GM23338 (cell line): ENCODE results near the gene STRIP1. TPM values are rescaled to one million over a fixed set of nuclear protein-coding genes. Genes with fewer than 3 reads are reported as not detected.

ENCODE experiments used
- ATAC-seq: fragments of 200-7000 bp; cut with Tn5 transposase; 3 replicates; pipeline ENCODE4 v1.9.1; 2020
- DNase-seq: peaks from one replicate; pipeline ENCODE4 v3.0.0-alpha.2; 2015; ENCODE audit warnings: low spot score
- H2AFZ ChIP-seq: fragments of 200-600 bp; sonication (generic); 2 replicates; pipeline ENCODE4 v1.8.0; 2016; ENCODE audit warnings: antibody characterized with exemption, mild to moderate bottlenecking, moderate library complexity
- H3F3A ChIP-seq: fragments of 200-600 bp; sonication (generic); replicated peaks from 2 replicates; pipeline ENCODE4 v1.8.0; 2017; ENCODE audit warnings: antibody characterized with exemption, mixed run types, low read depth
- H3K27ac ChIP-seq: fragments of 200-600 bp; sonication (generic); 2 replicates; pipeline ENCODE4 v1.6.1; 2016; ENCODE audit warnings: low read depth
- H3K27me3 ChIP-seq: fragments of 200-600 bp; sonication (generic); 2 replicates; pipeline ENCODE4 v1.8.0; 2016; ENCODE audit warnings: mild to moderate bottlenecking, mixed run types, moderate library complexity; ENCODE audit not compliant: insufficient read depth
- H3K36me3 ChIP-seq: fragments of 200-600 bp; sonication (generic); 2 replicates; pipeline ENCODE4 v1.8.0; 2016; ENCODE audit warnings: mild to moderate bottlenecking; ENCODE audit not compliant: insufficient read depth
- H3K4me1 ChIP-seq: fragments of 200-600 bp; sonication (generic); 2 replicates; pipeline ENCODE4 v1.8.0; 2016; ENCODE audit warnings: mild to moderate bottlenecking, moderate library complexity; ENCODE audit not compliant: insufficient read depth
- H3K4me2 ChIP-seq: fragments of 200-600 bp; sonication (generic); 2 replicates; pipeline ENCODE4 v1.7.1; 2017; ENCODE audit warnings: mixed run types
- H3K4me3 ChIP-seq: fragments of 200-600 bp; sonication (generic); 2 replicates; pipeline ENCODE4 v1.6.1; 2016; ENCODE audit warnings: mixed run types
- H3K79me2 ChIP-seq: fragments of 200-600 bp; sonication (generic); replicated peaks from 2 replicates; pipeline ENCODE4 v1.8.0; 2017; ENCODE audit warnings: mild to moderate bottlenecking; ENCODE audit not compliant: insufficient read depth
- H3K9me2 ChIP-seq: fragments of 200-600 bp; sonication (generic); 2 replicates; pipeline ENCODE4 v1.8.0; 2017; ENCODE audit not compliant: insufficient read depth
- H4K20me1 ChIP-seq: fragments of 200-600 bp; sonication (generic); replicated peaks from 2 replicates; pipeline ENCODE4 v1.8.0; 2017; ENCODE audit warnings: mild to moderate bottlenecking; ENCODE audit not compliant: insufficient read depth
- H3K27ac Mint-ChIP-seq: 2 replicates; pipeline ENCODE4 v1.8.0; 2020; ENCODE audit warnings: inconsistent platforms, mild to moderate bottlenecking, moderate library complexity, mixed read lengths
- H3K27me3 Mint-ChIP-seq: 3 replicates; pipeline ENCODE4 v1.8.0; 2022; ENCODE audit warnings: low read depth, mild to moderate bottlenecking, moderate library complexity, mixed read lengths, inconsistent platforms; ENCODE audit not compliant: insufficient read depth, poor library complexity
- H3K36me3 Mint-ChIP-seq: 3 replicates; pipeline ENCODE4 v1.8.0; 2021; ENCODE audit warnings: low read depth, mild to moderate bottlenecking, inconsistent platforms, moderate library complexity, mixed read lengths
- H3K4me1 Mint-ChIP-seq: 3 replicates; pipeline ENCODE4 v1.8.0; 2020; ENCODE audit warnings: mild to moderate bottlenecking, inconsistent platforms, mixed read lengths
- H3K4me3 Mint-ChIP-seq: 3 replicates; pipeline ENCODE4 v1.8.0; 2021; ENCODE audit warnings: moderate library complexity, mild to moderate bottlenecking, inconsistent platforms, mixed read lengths
- H3K9me3 Mint-ChIP-seq: 3 replicates; pipeline ENCODE4 v1.8.0; 2020; ENCODE audit warnings: moderate library complexity, mild to moderate bottlenecking, inconsistent platforms, mixed read lengths
- CREB1 ChIP-seq: fragments of 250-450 bp; sonication (Bioruptor Pico); IDR thresholded peaks from 2 replicates; pipeline ENCODE4 v1.5.0; 2020; ENCODE audit warnings: low read depth, mild to moderate bottlenecking, moderate library complexity
- EZH2 ChIP-seq: fragments of 200-600 bp; sonication (generic); IDR thresholded peaks from one replicate; pipeline ENCODE4 v1.8.0; 2017; ENCODE audit warnings: antibody characterized with exemption, mild to moderate bottlenecking, low read depth; ENCODE audit not compliant: unreplicated experiment
- EZH2phosphoT487 ChIP-seq: fragments of 200-600 bp; sonication (generic); IDR thresholded peaks from one replicate; pipeline ENCODE4 v1.8.1; 2018; ENCODE audit warnings: antibody characterized with exemption; ENCODE audit not compliant: unreplicated experiment
- JUNB ChIP-seq: IDR thresholded peaks from one replicate; pipeline ENCODE4 v1.6.1; 2016; ENCODE audit warnings: antibody characterized with exemption; ENCODE audit not compliant: unreplicated experiment
- NANOG ChIP-seq: IDR thresholded peaks from 2 replicates; pipeline ENCODE4 v1.6.1; 2016; ENCODE audit warnings: antibody characterized with exemption, borderline replicate concordance
- POLR2AphosphoS5 ChIP-seq: IDR thresholded peaks from 2 replicates; pipeline ENCODE4 v1.6.1; 2016; ENCODE audit warnings: antibody characterized with exemption, low read depth
- STAT1 ChIP-seq: IDR thresholded peaks from one replicate; pipeline ENCODE4 v1.6.1; 2016; ENCODE audit warnings: antibody characterized with exemption; ENCODE audit not compliant: unreplicated experiment
- ZNF114 ChIP-seq: fragments of 250-450 bp; sonication (Bioruptor Pico); IDR thresholded peaks from 2 replicates; pipeline ENCODE4 v1.5.0; 2020; ENCODE audit warnings: mild to moderate bottlenecking, moderate library complexity
- ZNF331 ChIP-seq: fragments of 250-450 bp; sonication (Bioruptor Pico); IDR thresholded peaks from 2 replicates; pipeline ENCODE4 v1.5.0; 2020; ENCODE audit warnings: low read depth, mild to moderate bottlenecking, moderate library complexity
- ZNF462 ChIP-seq: fragments of 250-450 bp; sonication (Bioruptor Pico); IDR thresholded peaks from 2 replicates; pipeline ENCODE4 v1.5.0; 2020; ENCODE audit warnings: mild to moderate bottlenecking, moderate library complexity
- polyA plus RNA-seq: library from polyadenylated mRNA; unstranded; fragments of >200 nt; fragmentation: Nextera tagmentation; extraction: Ambion mirVana; gene quantifications from 2 replicates; pipeline ENCODE4 v1.2.1, GENCODE V29; 2016
- total RNA-seq: library from RNA; depleted of rRNA; stranded (reverse); fragments of >200 nt; shearing (Covaris generic); gene quantifications from 2 replicates; pipeline ENCODE4 v1.2.3, GENCODE V29; 2014
- TF ChIP-seq, protein P1 (sequence below), 2 experiments: fragments of 200-600 bp in 1 of 2; sonication (generic) in 1 of 2; conservative IDR thresholded peaks; 2 replicates each; pipeline versions ENCODE4 v1.5.1 to v1.6.1; 2016 to 2017; ENCODE audit warnings: antibody characterized with exemption in 2 of 2, low read depth in 2 of 2, mild to moderate bottlenecking in 2 of 2, moderate library complexity in 1 of 2
- TF ChIP-seq, protein P2 (sequence below): IDR thresholded peaks from 2 replicates; pipeline ENCODE4 v1.6.1; 2016; ENCODE audit warnings: antibody characterized with exemption
- TF ChIP-seq, protein P3 (sequence below): IDR thresholded peaks from one replicate; pipeline ENCODE4 v1.6.1; 2018; ENCODE audit warnings: antibody characterized with exemption; ENCODE audit not compliant: unreplicated experiment

Gene STRIP1
- total and polyA plus RNA-seq, 2 experiments from 2014 or later, result 17.2 to 50.6 TPM

GRCh38 chr1:110040548-110040947 lies 6.1 kb downstream of the STRIP1 start:
- no peaks in the 10 kb centered on the region; the same call in 1 of the 2 replicates for H3F3A ChIP-seq
- H3K4me2 ChIP-seq, result no peak overlapping the region
- H3K4me1 ChIP-seq, result peaks cover 7% of the 10 kb centered on the region
- no peaks in the 10 kb centered on the region for H3K27me3 ChIP-seq
- H3K27ac Mint-ChIP-seq, result no peak overlapping the region
- no peak overlapping the region for H2AFZ ChIP-seq
- H3K4me1 Mint-ChIP-seq, result peaks cover 4% of the 10 kb centered on the region; the same call in 2 of the 3 replicates
- TF ChIP-seq JUNB (no peak), EZH2phosphoT487 (no peak), ZNF114 (no peak), EZH2 (no peak), ZNF462 (CRISPR knock-in tag) (no peak), POLR2AphosphoS5 (no peak), NANOG (no peak), ZNF331 (CRISPR knock-in tag) (no peak), STAT1 (no peak), CREB1 (CRISPR knock-in tag) (no peak)
- TF ChIP-seq, protein P1, sequence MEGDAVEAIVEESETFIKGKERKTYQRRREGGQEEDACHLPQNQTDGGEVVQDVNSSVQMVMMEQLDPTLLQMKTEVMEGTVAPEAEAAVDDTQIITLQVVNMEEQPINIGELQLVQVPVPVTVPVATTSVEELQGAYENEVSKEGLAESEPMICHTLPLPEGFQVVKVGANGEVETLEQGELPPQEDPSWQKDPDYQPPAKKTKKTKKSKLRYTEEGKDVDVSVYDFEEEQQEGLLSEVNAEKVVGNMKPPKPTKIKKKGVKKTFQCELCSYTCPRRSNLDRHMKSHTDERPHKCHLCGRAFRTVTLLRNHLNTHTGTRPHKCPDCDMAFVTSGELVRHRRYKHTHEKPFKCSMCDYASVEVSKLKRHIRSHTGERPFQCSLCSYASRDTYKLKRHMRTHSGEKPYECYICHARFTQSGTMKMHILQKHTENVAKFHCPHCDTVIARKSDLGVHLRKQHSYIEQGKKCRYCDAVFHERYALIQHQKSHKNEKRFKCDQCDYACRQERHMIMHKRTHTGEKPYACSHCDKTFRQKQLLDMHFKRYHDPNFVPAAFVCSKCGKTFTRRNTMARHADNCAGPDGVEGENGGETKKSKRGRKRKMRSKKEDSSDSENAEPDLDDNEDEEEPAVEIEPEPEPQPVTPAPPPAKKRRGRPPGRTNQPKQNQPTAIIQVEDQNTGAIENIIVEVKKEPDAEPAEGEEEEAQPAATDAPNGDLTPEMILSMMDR (conservative IDR thresholded peaks at IDR 0.05; ENCODE audit: low read depth in 2 of 2), result no peak
- TF ChIP-seq, protein P2, sequence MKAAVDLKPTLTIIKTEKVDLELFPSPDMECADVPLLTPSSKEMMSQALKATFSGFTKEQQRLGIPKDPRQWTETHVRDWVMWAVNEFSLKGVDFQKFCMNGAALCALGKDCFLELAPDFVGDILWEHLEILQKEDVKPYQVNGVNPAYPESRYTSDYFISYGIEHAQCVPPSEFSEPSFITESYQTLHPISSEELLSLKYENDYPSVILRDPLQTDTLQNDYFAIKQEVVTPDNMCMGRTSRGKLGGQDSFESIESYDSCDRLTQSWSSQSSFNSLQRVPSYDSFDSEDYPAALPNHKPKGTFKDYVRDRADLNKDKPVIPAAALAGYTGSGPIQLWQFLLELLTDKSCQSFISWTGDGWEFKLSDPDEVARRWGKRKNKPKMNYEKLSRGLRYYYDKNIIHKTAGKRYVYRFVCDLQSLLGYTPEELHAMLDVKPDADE, result no peak
- TF ChIP-seq, protein P3, sequence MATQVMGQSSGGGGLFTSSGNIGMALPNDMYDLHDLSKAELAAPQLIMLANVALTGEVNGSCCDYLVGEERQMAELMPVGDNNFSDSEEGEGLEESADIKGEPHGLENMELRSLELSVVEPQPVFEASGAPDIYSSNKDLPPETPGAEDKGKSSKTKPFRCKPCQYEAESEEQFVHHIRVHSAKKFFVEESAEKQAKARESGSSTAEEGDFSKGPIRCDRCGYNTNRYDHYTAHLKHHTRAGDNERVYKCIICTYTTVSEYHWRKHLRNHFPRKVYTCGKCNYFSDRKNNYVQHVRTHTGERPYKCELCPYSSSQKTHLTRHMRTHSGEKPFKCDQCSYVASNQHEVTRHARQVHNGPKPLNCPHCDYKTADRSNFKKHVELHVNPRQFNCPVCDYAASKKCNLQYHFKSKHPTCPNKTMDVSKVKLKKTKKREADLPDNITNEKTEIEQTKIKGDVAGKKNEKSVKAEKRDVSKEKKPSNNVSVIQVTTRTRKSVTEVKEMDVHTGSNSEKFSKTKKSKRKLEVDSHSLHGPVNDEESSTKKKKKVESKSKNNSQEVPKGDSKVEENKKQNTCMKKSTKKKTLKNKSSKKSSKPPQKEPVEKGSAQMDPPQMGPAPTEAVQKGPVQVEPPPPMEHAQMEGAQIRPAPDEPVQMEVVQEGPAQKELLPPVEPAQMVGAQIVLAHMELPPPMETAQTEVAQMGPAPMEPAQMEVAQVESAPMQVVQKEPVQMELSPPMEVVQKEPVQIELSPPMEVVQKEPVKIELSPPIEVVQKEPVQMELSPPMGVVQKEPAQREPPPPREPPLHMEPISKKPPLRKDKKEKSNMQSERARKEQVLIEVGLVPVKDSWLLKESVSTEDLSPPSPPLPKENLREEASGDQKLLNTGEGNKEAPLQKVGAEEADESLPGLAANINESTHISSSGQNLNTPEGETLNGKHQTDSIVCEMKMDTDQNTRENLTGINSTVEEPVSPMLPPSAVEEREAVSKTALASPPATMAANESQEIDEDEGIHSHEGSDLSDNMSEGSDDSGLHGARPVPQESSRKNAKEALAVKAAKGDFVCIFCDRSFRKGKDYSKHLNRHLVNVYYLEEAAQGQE, result no peak
- H3K27me3 Mint-ChIP-seq, result no peaks in the 10 kb centered on the region
- DNase-seq, result no peak
- H3K4me3 ChIP-seq, result no peak overlapping the region
- peaks cover 14% of the 10 kb centered on the region for H4K20me1 ChIP-seq
- H3K36me3 ChIP-seq, result peaks cover 42% of the 10 kb centered on the region
- peaks cover 79% of the 10 kb centered on the region for H3K36me3 Mint-ChIP-seq
- H3K9me3 Mint-ChIP-seq, result no peaks in the 10 kb centered on the region
- no peak overlapping the region for H3K4me3 Mint-ChIP-seq
- no peaks in the 10 kb centered on the region for H3K9me2 ChIP-seq
- ATAC-seq, result no peak
- peaks cover 22% of the 10 kb centered on the region for H3K79me2 ChIP-seq
- no peak overlapping the region for H3K27ac ChIP-seq
